PFSK-1 (cell line): ENCODE measurements around the gene MLC1.

Source experiments
- POLR2AphosphoS5 ChIP-seq: IDR thresholded peaks from 2 replicates; pipeline ENCODE4 v1.6.1; 2012; ENCODE audit warnings: low read depth, mild to moderate bottlenecking, control low read depth, low read length, moderate library complexity
- SIN3A ChIP-seq: IDR thresholded peaks from 2 replicates; pipeline ENCODE4 v1.6.1; 2012; ENCODE audit warnings: mild to moderate bottlenecking, low read length, moderate library complexity, borderline replicate concordance; ENCODE audit not compliant: insufficient read depth
- TAF1 ChIP-seq: IDR thresholded peaks from 2 replicates; pipeline ENCODE4 v1.6.1; 2012; ENCODE audit warnings: low read length, control low read depth, borderline replicate concordance; ENCODE audit not compliant: insufficient read depth
- TF ChIP-seq, protein P1 (sequence below), 2 experiments: IDR thresholded peaks; 2 replicates each; pipeline versions ENCODE4 v1.6.1 to v1.8.0; 2011 to 2012; ENCODE audit warnings: low read depth in 2 of 2, low read length in 2 of 2, control low read depth in 1 of 2, inconsistent platforms in 1 of 2, mild to moderate bottlenecking in 1 of 2, moderate library complexity in 1 of 2; ENCODE audit not compliant: insufficient read depth in 1 of 2

DNA sequence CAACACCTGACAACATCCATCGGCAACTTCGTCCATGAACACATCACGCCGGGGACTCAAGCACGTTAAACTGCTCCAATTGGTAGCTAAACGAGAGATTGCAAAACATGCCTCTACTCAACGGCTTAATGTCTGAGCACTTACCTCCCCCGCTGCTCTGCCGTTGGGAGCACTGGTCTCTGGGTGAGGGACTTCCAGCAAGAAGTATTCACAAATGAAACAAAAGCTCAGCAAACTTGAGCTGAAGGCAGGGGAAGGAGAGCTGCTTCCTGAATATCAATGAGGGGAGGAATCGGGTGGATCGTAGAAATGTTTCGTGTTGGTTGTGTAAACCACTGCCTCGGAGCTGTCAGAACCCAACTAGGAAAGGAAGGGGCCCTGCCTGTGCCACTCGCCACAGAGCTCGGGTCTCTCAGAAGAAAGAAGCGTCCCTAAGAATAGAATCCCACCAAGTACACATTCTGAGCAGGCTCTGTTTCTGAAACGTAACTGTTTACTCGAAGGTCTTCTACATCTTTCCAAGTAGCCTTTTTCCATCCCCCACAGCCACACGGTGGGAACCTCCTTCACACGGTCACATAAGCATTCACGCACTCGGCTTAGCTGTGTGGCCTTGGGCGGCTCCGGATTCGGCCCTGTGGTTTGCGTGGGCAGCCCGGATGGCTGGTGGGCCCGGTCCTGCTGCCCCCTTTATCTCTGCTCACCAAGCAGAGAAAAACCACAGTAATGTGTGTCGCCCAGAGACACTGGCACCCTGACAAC is at the start of gene MLC1:
- TF ChIP-seq POLR2AphosphoS5 (no peak), TAF1 (no peak), SIN3A (no peak)
- TF ChIP-seq, protein P1, sequence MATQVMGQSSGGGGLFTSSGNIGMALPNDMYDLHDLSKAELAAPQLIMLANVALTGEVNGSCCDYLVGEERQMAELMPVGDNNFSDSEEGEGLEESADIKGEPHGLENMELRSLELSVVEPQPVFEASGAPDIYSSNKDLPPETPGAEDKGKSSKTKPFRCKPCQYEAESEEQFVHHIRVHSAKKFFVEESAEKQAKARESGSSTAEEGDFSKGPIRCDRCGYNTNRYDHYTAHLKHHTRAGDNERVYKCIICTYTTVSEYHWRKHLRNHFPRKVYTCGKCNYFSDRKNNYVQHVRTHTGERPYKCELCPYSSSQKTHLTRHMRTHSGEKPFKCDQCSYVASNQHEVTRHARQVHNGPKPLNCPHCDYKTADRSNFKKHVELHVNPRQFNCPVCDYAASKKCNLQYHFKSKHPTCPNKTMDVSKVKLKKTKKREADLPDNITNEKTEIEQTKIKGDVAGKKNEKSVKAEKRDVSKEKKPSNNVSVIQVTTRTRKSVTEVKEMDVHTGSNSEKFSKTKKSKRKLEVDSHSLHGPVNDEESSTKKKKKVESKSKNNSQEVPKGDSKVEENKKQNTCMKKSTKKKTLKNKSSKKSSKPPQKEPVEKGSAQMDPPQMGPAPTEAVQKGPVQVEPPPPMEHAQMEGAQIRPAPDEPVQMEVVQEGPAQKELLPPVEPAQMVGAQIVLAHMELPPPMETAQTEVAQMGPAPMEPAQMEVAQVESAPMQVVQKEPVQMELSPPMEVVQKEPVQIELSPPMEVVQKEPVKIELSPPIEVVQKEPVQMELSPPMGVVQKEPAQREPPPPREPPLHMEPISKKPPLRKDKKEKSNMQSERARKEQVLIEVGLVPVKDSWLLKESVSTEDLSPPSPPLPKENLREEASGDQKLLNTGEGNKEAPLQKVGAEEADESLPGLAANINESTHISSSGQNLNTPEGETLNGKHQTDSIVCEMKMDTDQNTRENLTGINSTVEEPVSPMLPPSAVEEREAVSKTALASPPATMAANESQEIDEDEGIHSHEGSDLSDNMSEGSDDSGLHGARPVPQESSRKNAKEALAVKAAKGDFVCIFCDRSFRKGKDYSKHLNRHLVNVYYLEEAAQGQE (IDR thresholded peaks at IDR 0.05; ENCODE audit: insufficient read depth in 1 of 2, low read depth in 2 of 2, low read length in 2 of 2): no peak
